OCI-LY7 (cell line): Measurements from ENCODE around the gene RXRA.

Experiments used
- CTCF ChIP-seq: fragments of 200-600 bp; sonication (generic); conservative IDR thresholded peaks from 2 replicates; pipeline ENCODE4 v1.5.1; 2014; ENCODE audit warnings: mild to moderate bottlenecking, antibody characterized with exemption, low read length, moderate library complexity, mixed read lengths
- EZH2phosphoT487 ChIP-seq: fragments of 200-600 bp; sonication (generic); IDR thresholded peaks from 2 replicates; pipeline ENCODE4 v1.6.1; 2018; ENCODE audit warnings: low read depth, borderline replicate concordance, mild to moderate bottlenecking, mixed run types, antibody characterized with exemption, low read length, moderate library complexity, mixed read lengths

- no peak for TF ChIP-seq CTCF
- TF ChIP-seq EZH2phosphoT487: no peak
Measured at GRCh38 chr9:134389642-134390041, 63.4 kb downstream of the RXRA start.
